H9 (cell line): ENCODE measurements around the gene EFHD1. TPM values are rescaled to one million over a fixed set of nuclear protein-coding genes. Genes with fewer than 3 reads are reported as not detected.

Source experiments
- DNase-seq: peaks from one replicate; pipeline ENCODE4 v3.0.0-alpha.2; 2017
- H2AFZ ChIP-seq: one replicate; pipeline ENCODE4 v1.6.1; 2013; ENCODE audit warnings: mild to moderate bottlenecking, low read length, control low read depth, moderate library complexity
- H2AK5ac ChIP-seq: 2 replicates; pipeline ENCODE4 v1.6.1; 2013; ENCODE audit warnings: low read length, control low read depth, mixed read lengths; ENCODE audit not compliant: insufficient read length
- H2BK120ac ChIP-seq: one replicate; pipeline ENCODE4 v1.6.1; 2013; ENCODE audit warnings: low read depth, mild to moderate bottlenecking, low read length, control low read depth, inconsistent platforms; ENCODE audit not compliant: poor library complexity, severe bottlenecking
- H2BK12ac ChIP-seq: 2 replicates; pipeline ENCODE4 v1.6.1; 2013; ENCODE audit warnings: low read length, control low read depth, mixed read lengths, low read depth; ENCODE audit not compliant: insufficient read length
- H2BK15ac ChIP-seq: 2 replicates; pipeline ENCODE4 v1.6.1; 2013; ENCODE audit warnings: low read depth, low read length, control low read depth
- H2BK20ac ChIP-seq: one replicate; pipeline ENCODE4 v1.6.1; 2013; ENCODE audit warnings: low read depth, mild to moderate bottlenecking, low read length, control low read depth, inconsistent platforms; ENCODE audit not compliant: poor library complexity, severe bottlenecking
- H2BK5ac ChIP-seq: 2 replicates; pipeline ENCODE4 v1.6.1; 2013; ENCODE audit warnings: low read length, control low read depth, mixed read lengths; ENCODE audit not compliant: insufficient read length
- H3K14ac ChIP-seq: 2 replicates; pipeline ENCODE4 v1.6.1; 2013; ENCODE audit warnings: low read length, control low read depth; ENCODE audit not compliant: insufficient read depth
- H3K18ac ChIP-seq: 2 replicates; pipeline ENCODE4 v1.6.1; 2013; ENCODE audit warnings: low read depth, mild to moderate bottlenecking, mixed read lengths, low read length, control low read depth; ENCODE audit not compliant: insufficient read length
- H3K23ac ChIP-seq: 2 replicates; pipeline ENCODE4 v1.6.1; 2013; ENCODE audit warnings: low read length, control low read depth, mixed read lengths, low read depth; ENCODE audit not compliant: insufficient read length
- H3K23me2 ChIP-seq: 2 replicates; pipeline ENCODE4 v1.6.1; 2013; ENCODE audit warnings: low read depth, mild to moderate bottlenecking, mixed read lengths, low read length, control low read depth; ENCODE audit not compliant: insufficient read length, poor library complexity, severe bottlenecking
- H3K27ac ChIP-seq: 2 replicates; pipeline ENCODE4 v1.5.1; 2013; ENCODE audit warnings: low read length, control low read depth, mixed read lengths, low read depth; ENCODE audit not compliant: insufficient read length
- H3K27me3 ChIP-seq: 2 replicates; pipeline ENCODE4 v1.6.1; 2013; ENCODE audit warnings: low read length, control low read depth, inconsistent platforms; ENCODE audit not compliant: insufficient read depth
- H3K4ac ChIP-seq: 2 replicates; pipeline ENCODE4 v1.6.1; 2013; ENCODE audit warnings: low read depth, mild to moderate bottlenecking, control low read depth, inconsistent platforms, low read length, moderate library complexity
- H3K4me1 ChIP-seq: 2 replicates; pipeline ENCODE4 v1.6.1; 2013; ENCODE audit warnings: low read length, control low read depth, inconsistent platforms; ENCODE audit not compliant: insufficient read depth
- H3K4me2 ChIP-seq: 2 replicates; pipeline ENCODE4 v1.6.1; 2013; ENCODE audit warnings: low read length, control low read depth, mixed read lengths; ENCODE audit not compliant: insufficient read length, insufficient read depth
- H3K56ac ChIP-seq: 2 replicates; pipeline ENCODE4 v1.6.1; 2013; ENCODE audit warnings: low read depth, mild to moderate bottlenecking, mixed read lengths, low read length, control low read depth; ENCODE audit not compliant: insufficient read length
- H3K79me1 ChIP-seq: 2 replicates; pipeline ENCODE4 v1.6.1; 2013; ENCODE audit warnings: low read depth, mild to moderate bottlenecking, moderate library complexity, low read length, control low read depth, inconsistent platforms; ENCODE audit not compliant: insufficient read depth, poor library complexity, severe bottlenecking
- H3K79me2 ChIP-seq: 2 replicates; pipeline ENCODE4 v1.6.1; 2013; ENCODE audit warnings: low read length, control low read depth, inconsistent platforms; ENCODE audit not compliant: insufficient read depth
- H3K9ac ChIP-seq: 2 replicates; pipeline ENCODE4 v1.6.1; 2013; ENCODE audit warnings: low read length, control low read depth, mixed read lengths; ENCODE audit not compliant: insufficient read length; ENCODE audit errors: extremely low read depth
- H3K9me3 ChIP-seq: one replicate; pipeline ENCODE4 v1.6.1; 2013; ENCODE audit warnings: low read depth, low read length, inconsistent platforms; ENCODE audit not compliant: control insufficient read depth
- H3T11ph ChIP-seq: one replicate; pipeline ENCODE4 v1.6.1; 2013; ENCODE audit warnings: mild to moderate bottlenecking, low read length, control low read depth, inconsistent platforms
- H4K20me1 ChIP-seq: one replicate; pipeline ENCODE4 v1.6.1; 2013; ENCODE audit not compliant: control insufficient read depth, insufficient read length, insufficient read depth
- H4K5ac ChIP-seq: 2 replicates; pipeline ENCODE4 v1.6.1; 2013; ENCODE audit warnings: low read depth, mild to moderate bottlenecking, mixed read lengths, low read length, control low read depth; ENCODE audit not compliant: insufficient read length
- H4K8ac ChIP-seq: replicated peaks from 2 replicates; pipeline ENCODE4 v1.6.1; 2013; ENCODE audit warnings: low read length, control low read depth, mixed read lengths, low read depth; ENCODE audit not compliant: insufficient read length
- H4K91ac ChIP-seq: 2 replicates; pipeline ENCODE4 v1.6.1; 2013; ENCODE audit warnings: low read depth, mild to moderate bottlenecking, moderate library complexity, mixed read lengths, low read length, control low read depth; ENCODE audit not compliant: insufficient read length
- H3K27ac Mint-ChIP-seq, 3 experiments: 2 replicates in 2 of 3; 3 replicates in 1 of 3; pipeline ENCODE4 v1.8.0; 2020 to 2021; ENCODE audit warnings: mixed read lengths in 3 of 3, mild to moderate bottlenecking in 1 of 3, moderate library complexity in 1 of 3
- H3K27me3 Mint-ChIP-seq: 2 replicates; pipeline ENCODE4 v1.8.0; 2021; ENCODE audit warnings: low read depth, mild to moderate bottlenecking, moderate library complexity, mixed read lengths
- H3K36me3 Mint-ChIP-seq, 3 experiments: 2 replicates in 2 of 3; 3 replicates in 1 of 3; pipeline ENCODE4 v1.8.0; 2020 to 2021; ENCODE audit warnings: low read depth in 3 of 3, mixed read lengths in 3 of 3; ENCODE audit not compliant: insufficient read depth in 1 of 3
- H3K4me1 Mint-ChIP-seq, 2 experiments: 2 replicates each; pipeline ENCODE4 v1.8.0; 2020; ENCODE audit warnings: mixed read lengths in 2 of 2
- H3K4me3 Mint-ChIP-seq, 2 experiments: 2 replicates in 1 of 2; 3 replicates in 1 of 2; pipeline ENCODE4 v1.8.0; 2020 to 2021; ENCODE audit warnings: mild to moderate bottlenecking in 2 of 2, mixed read lengths in 2 of 2, moderate library complexity in 1 of 2
- H3K9me3 Mint-ChIP-seq, 2 experiments: 2 replicates in 1 of 2; 3 replicates in 1 of 2; pipeline ENCODE4 v1.8.0; 2020; ENCODE audit warnings: mild to moderate bottlenecking in 2 of 2, mixed read lengths in 2 of 2, moderate library complexity in 1 of 2
- CTCF ChIP-seq: fragments of 200-600 bp; sonication (generic); conservative IDR thresholded peaks from 3 replicates; pipeline ENCODE4 v1.8.0; 2021; ENCODE audit warnings: antibody characterized with exemption, mild to moderate bottlenecking
- WGBS: extraction: QIAGEN DNeasy Blood & Tissue Kit; methylation state at CpG from one replicate; pipeline ENCODE4 v1.1.7; 2013; ENCODE audit warnings: missing lambda C conversion rate, low lambda C conversion rate, mixed read lengths; ENCODE audit not compliant: insufficient read length; ENCODE audit errors: extremely low coverage; 5-methylcytosine and 5-hydroxymethylcytosine counted together
- total RNA-seq: library from RNA; stranded (reverse); gene quantifications from 2 replicates; pipeline ENCODE4 v1.2.1, GENCODE V29; 2021

The EFHD1 gene
- total RNA-seq, 1 experiment from 2014 or later: 2.8 TPM

DNA sequence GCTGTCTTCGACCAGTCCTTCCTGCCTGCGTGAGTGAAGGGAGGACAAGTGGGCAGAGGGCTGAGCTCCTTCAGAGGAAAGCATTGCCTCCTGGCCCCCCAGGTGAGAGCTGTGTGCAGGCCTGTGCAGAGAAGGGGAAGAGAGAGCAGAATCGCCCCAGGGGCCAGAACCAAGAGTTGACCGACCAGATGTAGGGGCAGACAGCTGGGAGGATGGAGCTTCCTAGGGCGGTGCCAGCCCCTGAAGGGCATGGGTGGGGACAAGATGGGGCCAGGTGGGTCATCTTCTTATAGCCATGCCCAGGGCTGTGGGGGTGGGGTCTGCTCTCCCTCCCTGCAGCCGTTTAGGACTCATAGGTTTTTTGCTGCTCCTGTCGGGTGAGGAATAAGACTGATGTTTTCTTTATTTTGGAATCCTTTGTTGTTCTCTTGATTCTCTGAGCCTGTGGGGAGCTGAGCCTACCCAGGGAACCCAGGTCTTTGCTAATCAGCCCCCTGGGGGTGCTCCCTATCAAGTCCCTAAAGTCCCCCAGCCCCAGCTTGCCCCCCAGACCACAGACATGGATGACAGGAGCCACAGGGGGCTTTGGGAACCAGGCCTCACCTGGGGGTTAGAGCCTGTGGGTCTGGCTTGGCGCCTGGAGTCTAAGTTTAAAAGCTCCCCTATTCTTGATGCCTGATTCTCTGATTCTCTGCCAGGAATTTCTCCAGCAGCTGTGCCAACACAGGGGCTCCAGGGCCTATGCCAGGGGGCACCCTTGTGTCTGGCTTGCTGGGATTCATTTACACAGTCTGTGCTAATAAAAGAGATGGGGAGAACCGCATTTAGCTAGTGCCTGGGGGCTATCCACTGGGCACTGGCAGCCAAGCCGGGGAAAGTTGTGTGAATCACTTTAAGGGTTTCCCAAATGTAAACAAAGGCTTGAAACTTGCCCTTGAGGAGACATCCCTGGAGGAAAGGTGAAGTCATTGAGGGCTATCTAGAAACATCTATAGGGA, 9.3 kb upstream of the EFHD1 start:
- no peak overlapping the region for H3K27ac Mint-ChIP-seq
- H3K36me3 Mint-ChIP-seq: no peaks in the 10 kb centered on the region
- Histone ChIP-seq H3K18ac (no peak overlapping the region), H3T11ph (no peak overlapping the region), H2AK5ac (no peak overlapping the region), H4K8ac (no peak overlapping the region), H3K23ac (no peak overlapping the region), H3K4me2 (no peak overlapping the region), H3K27ac (no peak overlapping the region), H2BK12ac (no peak overlapping the region), H3K23me2 (no peaks in the 10 kb centered on the region), H2BK5ac (no peak overlapping the region), H3K27me3 (no peaks in the 10 kb centered on the region; the same call in 1 of the 2 replicates), H3K4me1 (peaks cover 6% of the 10 kb centered on the region), H2AFZ (no peak overlapping the region), H3K79me1 (no peaks in the 10 kb centered on the region), H2BK15ac (no peak overlapping the region; the same call in 1 of the 2 replicates), H2BK120ac (no peak overlapping the region), H3K9me3 (no peaks in the 10 kb centered on the region), H3K56ac (no peak overlapping the region), H3K79me2 (no peaks in the 10 kb centered on the region), H3K14ac (no peak overlapping the region), H3K9ac (no peak overlapping the region), H4K5ac (no peak overlapping the region), H2BK20ac (no peak overlapping the region), H3K4ac (no peak overlapping the region), H4K91ac (no peak overlapping the region), H4K20me1 (no peaks in the 10 kb centered on the region)
- H3K4me3 Mint-ChIP-seq: no peak overlapping the region
- peaks cover 6 to 21% of the 10 kb centered on the region in 2 experiments for H3K4me1 Mint-ChIP-seq
- no peak for DNase-seq
- H3K9me3 Mint-ChIP-seq: no peaks in the 10 kb centered on the region
- no peak for TF ChIP-seq CTCF
- H3K27me3 Mint-ChIP-seq: peaks cover 11% of the 10 kb centered on the region
- no CpG with 5 or more reads among the region's 10 CpGs for WGBS
